ENCODE measurements around the gene MED13L. TPM values are rescaled to one million over a fixed set of nuclear protein-coding genes. Genes with fewer than 3 reads are reported as not detected.

MED13L gene
- total and polyA plus RNA-seq, 2 of the 4 experiments (the other 2 are of a cell fraction): 17.9 to 49.1 TPM

DNA sequence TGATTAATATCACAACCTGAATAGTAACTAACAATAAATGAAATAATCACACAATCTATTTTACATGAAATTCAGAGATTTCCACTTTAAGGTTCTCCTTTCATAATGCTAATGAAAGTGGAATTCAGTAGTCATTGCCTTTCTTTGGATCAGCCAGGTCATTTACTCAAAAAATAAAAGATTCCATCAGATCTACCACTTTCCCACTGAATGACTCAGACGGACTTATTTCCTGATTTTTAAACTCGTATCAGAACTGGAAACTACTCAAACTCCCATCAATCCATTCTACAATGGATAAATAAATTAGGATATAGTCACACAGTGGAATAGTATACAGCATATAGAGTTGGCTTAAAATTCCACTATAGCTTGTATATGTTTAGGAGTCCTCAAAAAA is 237.1 kb downstream of the MED13L start:
- no TSS peak for BruUV-seq (replicated peaks)

More for the DNA sequence above, 237.1 kb downstream of the MED13L start:
- intact Hi-C loops (cut with micrococcal nuclease): no loop called here
- ChIA-PET CTCF (no interaction called here), POLR2A (ENCODE audit: unreplicated experiment) (no interaction called here)
- Histone ChIP-seq H4K8ac (ENCODE audit: low read depth in 2 of 2, low read length in 2 of 2) (no peak overlapping the region), H3K56ac (ENCODE audit: extremely low read depth, insufficient read depth, low read length) (no peak overlapping the region), H3K9me1 (ENCODE audit: insufficient read depth, low read length) (peaks cover 13% of the 10 kb centered on the region), H4K91ac (ENCODE audit: insufficient read depth, low read depth, low read length) (no peak overlapping the region), H2BK20ac (ENCODE audit: low read depth, low read length) (no peak overlapping the region), H3K4me1 (ENCODE audit: control insufficient read depth, insufficient read depth, low read length) (peaks cover 5% of the 10 kb centered on the region), H3K9ac (ENCODE audit: low read depth, low read length) (no peak overlapping the region), H2AK9ac (replicated peaks; ENCODE audit: low read depth, low read length, poor library complexity) (no peak overlapping the region), H3K27ac (ENCODE audit: insufficient read depth, low read length) (no peak overlapping the region), H2AK5ac (ENCODE audit: low read depth, low read length) (no peak overlapping the region), H3K36me3 (ENCODE audit: control insufficient read depth, insufficient read depth, low read length) (no peaks in the 10 kb centered on the region), H3K27me3 (ENCODE audit: control insufficient read depth, insufficient read depth, low read length) (no peaks in the 10 kb centered on the region), H3K79me1 (ENCODE audit: low read depth in 1 of 2, low read length in 2 of 2) (peaks cover 45 to 83% of the 10 kb centered on the region in 2 experiments), H3K4me2 (ENCODE audit: low read depth, low read length) (no peak overlapping the region), H3K23ac (ENCODE audit: low read depth, low read length) (no peak overlapping the region), H4K20me1 (ENCODE audit: insufficient read depth, low read length) (peaks cover 33% of the 10 kb centered on the region; the same call in 1 of the 2 replicates), H2BK5ac (ENCODE audit: low read depth, low read length, poor library complexity, severe bottlenecking) (no peak overlapping the region), H3K18ac (ENCODE audit: low read depth, low read length) (no peak overlapping the region), H2BK120ac (ENCODE audit: low read depth, low read length) (no peak overlapping the region), H2BK15ac (ENCODE audit: low read depth, low read length) (no peak overlapping the region), H4K5ac (ENCODE audit: low read depth, low read length) (no peak overlapping the region), H3K9me3 (ENCODE audit: control insufficient read depth, insufficient read depth, low read length) (no peaks in the 10 kb centered on the region), H3K4ac (ENCODE audit: low read depth, low read length) (no peak overlapping the region), H2AFZ (replicated peaks; ENCODE audit: low read length, poor library complexity) (no peak overlapping the region), H3K4me3 (ENCODE audit: insufficient read depth, low read depth, low read length) (no peak overlapping the region), H3K14ac (replicated peaks; ENCODE audit: low read depth, low read length) (no peak overlapping the region)
- dilution Hi-C loops (cut with HindIII; ENCODE audit: low sequenced_read_pairs, unreplicated experiment): no loop called here
- TF ChIP-seq MAFK (IDR thresholded peaks at IDR 0.05; ENCODE audit: low read depth, low read length) (no peak), MAZ (IDR thresholded peaks at IDR 0.05; ENCODE audit: borderline replicate concordance, low read depth, low read length) (no peak), CEBPB (IDR thresholded peaks at IDR 0.05; ENCODE audit: low read depth, low read length) (no peak), NFE2L2 (IDR thresholded peaks at IDR 0.05; ENCODE audit: low read depth, low read length) (no peak)
- TF ChIP-seq, protein P1, sequence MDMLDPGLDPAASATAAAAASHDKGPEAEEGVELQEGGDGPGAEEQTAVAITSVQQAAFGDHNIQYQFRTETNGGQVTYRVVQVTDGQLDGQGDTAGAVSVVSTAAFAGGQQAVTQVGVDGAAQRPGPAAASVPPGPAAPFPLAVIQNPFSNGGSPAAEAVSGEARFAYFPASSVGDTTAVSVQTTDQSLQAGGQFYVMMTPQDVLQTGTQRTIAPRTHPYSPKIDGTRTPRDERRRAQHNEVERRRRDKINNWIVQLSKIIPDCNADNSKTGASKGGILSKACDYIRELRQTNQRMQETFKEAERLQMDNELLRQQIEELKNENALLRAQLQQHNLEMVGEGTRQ (IDR thresholded peaks at IDR 0.05; ENCODE audit: low read depth, low read length): no peak
- TF ChIP-seq, protein P2, sequence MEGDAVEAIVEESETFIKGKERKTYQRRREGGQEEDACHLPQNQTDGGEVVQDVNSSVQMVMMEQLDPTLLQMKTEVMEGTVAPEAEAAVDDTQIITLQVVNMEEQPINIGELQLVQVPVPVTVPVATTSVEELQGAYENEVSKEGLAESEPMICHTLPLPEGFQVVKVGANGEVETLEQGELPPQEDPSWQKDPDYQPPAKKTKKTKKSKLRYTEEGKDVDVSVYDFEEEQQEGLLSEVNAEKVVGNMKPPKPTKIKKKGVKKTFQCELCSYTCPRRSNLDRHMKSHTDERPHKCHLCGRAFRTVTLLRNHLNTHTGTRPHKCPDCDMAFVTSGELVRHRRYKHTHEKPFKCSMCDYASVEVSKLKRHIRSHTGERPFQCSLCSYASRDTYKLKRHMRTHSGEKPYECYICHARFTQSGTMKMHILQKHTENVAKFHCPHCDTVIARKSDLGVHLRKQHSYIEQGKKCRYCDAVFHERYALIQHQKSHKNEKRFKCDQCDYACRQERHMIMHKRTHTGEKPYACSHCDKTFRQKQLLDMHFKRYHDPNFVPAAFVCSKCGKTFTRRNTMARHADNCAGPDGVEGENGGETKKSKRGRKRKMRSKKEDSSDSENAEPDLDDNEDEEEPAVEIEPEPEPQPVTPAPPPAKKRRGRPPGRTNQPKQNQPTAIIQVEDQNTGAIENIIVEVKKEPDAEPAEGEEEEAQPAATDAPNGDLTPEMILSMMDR (conservative IDR thresholded peaks at IDR 0.05; ENCODE audit: low read depth, low read length): no peak
- WGBS, 2 experiments (ENCODE audit: extremely low coverage in 2 of 2, insufficient read length in 1 of 2): no CpG with 5 or more reads among the region's 2 CpGs
- in situ Hi-C loops (cut with MboI; ENCODE audit: low sequenced_read_pairs): no loop called here
- DNase-seq (peak; percentile 60), ATAC-seq (ENCODE audit: low read depth) (no peak)
